ENCODE results near the gene SP140.

The SP140 gene

GRCh38 chr2:230356084-230356483, 130.5 kb downstream of the SP140 start:
- H3K27ac ChIP-seq (ENCODE audit: low read length) = no peak overlapping the region
- H3K4me3 ChIP-seq (ENCODE audit: low read depth in 1 of 2, low read length in 2 of 2) = no peak overlapping the region
- H3K36me3 ChIP-seq (ENCODE audit: control insufficient read depth in 1 of 2, insufficient read depth in 2 of 2, low read length in 2 of 2) = peaks cover 21 to 24% of the 10 kb centered on the region in 2 donors
- H3K4me1 ChIP-seq (ENCODE audit: control insufficient read depth in 1 of 2, insufficient read depth in 2 of 2, low read length in 2 of 2) = no peaks in the 10 kb centered on the region
- no peaks in the 10 kb centered on the region for H3K27me3 ChIP-seq (ENCODE audit: low read depth, low read length)
- H3K9me3 ChIP-seq (ENCODE audit: control insufficient read depth in 1 of 2, low read length in 2 of 2) = no peaks in the 10 kb centered on the region

GRCh38 chr2:230358305-230358704, 132.8 kb downstream of the SP140 start:
- Histone ChIP-seq H3K27me3 (ENCODE audit: low read depth, low read length) (no peaks in the 10 kb centered on the region), H3K27ac (ENCODE audit: low read length) (no peak overlapping the region), H3K4me1 (ENCODE audit: control insufficient read depth in 1 of 2, insufficient read depth in 2 of 2, low read length in 2 of 2) (no peaks in the 10 kb centered on the region), H3K9me3 (ENCODE audit: control insufficient read depth in 1 of 2, low read length in 2 of 2) (no peaks in the 10 kb centered on the region), H3K36me3 (ENCODE audit: control insufficient read depth in 1 of 2, insufficient read depth in 2 of 2, low read length in 2 of 2) (peaks cover 31 to 34% of the 10 kb centered on the region in 2 donors), H3K4me3 (ENCODE audit: low read depth in 1 of 2, low read length in 2 of 2) (no peak overlapping the region)

- H3K4me1 ChIP-seq (ENCODE audit: control insufficient read depth in 1 of 2, insufficient read depth in 2 of 2, low read length in 2 of 2) = no peaks in the 10 kb centered on the region
- H3K9me3 ChIP-seq (ENCODE audit: control insufficient read depth in 1 of 2, low read length in 2 of 2) = no peaks in the 10 kb centered on the region
- no peaks in the 10 kb centered on the region for H3K27me3 ChIP-seq (ENCODE audit: low read depth, low read length)
- no peak overlapping the region for H3K4me3 ChIP-seq (ENCODE audit: low read depth in 1 of 2, low read length in 2 of 2)
- H3K27ac ChIP-seq (ENCODE audit: low read length) = no peak overlapping the region
- peaks cover 31 to 43% of the 10 kb centered on the region in 2 donors for H3K36me3 ChIP-seq (ENCODE audit: control insufficient read depth in 1 of 2, insufficient read depth in 2 of 2, low read length in 2 of 2)
Observed at GRCh38 chr2:230360028-230360427, 134.5 kb downstream of the SP140 start.

- Histone ChIP-seq H3K4me3 (ENCODE audit: low read depth in 1 of 2, low read length in 2 of 2) (no peak overlapping the region), H3K9me3 (ENCODE audit: control insufficient read depth in 1 of 2, low read length in 2 of 2) (no peaks in the 10 kb centered on the region), H3K27ac (ENCODE audit: low read length) (no peak overlapping the region), H3K27me3 (ENCODE audit: low read depth, low read length) (no peaks in the 10 kb centered on the region), H3K36me3 (ENCODE audit: control insufficient read depth in 1 of 2, insufficient read depth in 2 of 2, low read length in 2 of 2) (peaks cover 31 to 44% of the 10 kb centered on the region in 2 donors), H3K4me1 (ENCODE audit: control insufficient read depth in 1 of 2, insufficient read depth in 2 of 2, low read length in 2 of 2) (no peaks in the 10 kb centered on the region)
Observed at GRCh38 chr2:230362030-230362691, 136.6 kb downstream of the SP140 start.
